GM12878 (cell line): Measurements from ENCODE around the gene SLC1A2. TPM values are rescaled to one million over a fixed set of nuclear protein-coding genes. Genes with fewer than 3 reads are reported as not detected.

Experiments
- BHLHE40 ChIP-seq, 2 experiments: fragments of 450-650 bp in 1 of 2; IDR thresholded peaks; 2 replicates each; pipeline ENCODE4 v1.6.1; 2011 to 2017; ENCODE audit warnings: low read depth in 2 of 2, borderline replicate concordance in 1 of 2, improper control_type of control experiment in 1 of 2, low read length in 1 of 2, mild to moderate bottlenecking in 1 of 2
- BMI1 ChIP-seq: fragments of 450-650 bp; IDR thresholded peaks from 2 replicates; pipeline ENCODE4 v1.6.1; 2016; ENCODE audit warnings: mild to moderate bottlenecking, moderate library complexity, borderline replicate concordance
- BRCA1 ChIP-seq: IDR thresholded peaks from 2 replicates; pipeline ENCODE4 v1.6.1; 2011; ENCODE audit warnings: low read depth, low read length, improper control_type of control experiment
- CEBPB ChIP-seq, 2 experiments: fragments of 150-350 bp in 1 of 2; IDR thresholded peaks; 2 replicates each; pipeline ENCODE4 v1.6.1; 2012 to 2014; ENCODE audit warnings: low read depth in 2 of 2, low read length in 2 of 2, borderline replicate concordance in 1 of 2, inconsistent platforms in 1 of 2
- ETV6 ChIP-seq, 2 experiments: fragments of 450-650 bp in 1 of 2; IDR thresholded peaks in 1 of 2; conservative IDR thresholded peaks in 1 of 2; 2 replicates each; pipeline ENCODE4 v1.6.1; 2014; ENCODE audit warnings: antibody characterized with exemption in 1 of 2, borderline replicate concordance in 1 of 2, low read depth in 1 of 2, mild to moderate bottlenecking in 1 of 2, moderate library complexity in 1 of 2
- FOXK2 ChIP-seq: fragments of 450-650 bp; IDR thresholded peaks from 2 replicates; pipeline ENCODE4 v1.6.1; 2017; ENCODE audit warnings: mild to moderate bottlenecking, moderate library complexity
- MEF2B ChIP-seq: fragments of 450-650 bp; IDR thresholded peaks from 2 replicates; pipeline ENCODE4 v1.6.1; 2018; ENCODE audit warnings: mild to moderate bottlenecking, moderate library complexity; ENCODE audit not compliant: partially characterized antibody, poor library complexity, severe bottlenecking
- MLLT1 ChIP-seq: fragments of 450-650 bp; IDR thresholded peaks from 2 replicates; pipeline ENCODE4 v1.6.1; 2016; ENCODE audit warnings: mild to moderate bottlenecking
- MTA2 ChIP-seq: fragments of 450-650 bp; IDR thresholded peaks from 2 replicates; pipeline ENCODE4 v1.6.1; 2016; ENCODE audit warnings: low read depth, mild to moderate bottlenecking, moderate library complexity
- NR2C1 ChIP-seq: fragments of 450-650 bp; IDR thresholded peaks from 2 replicates; pipeline ENCODE4 v1.6.1; 2017; ENCODE audit warnings: antibody characterized with exemption, mild to moderate bottlenecking, moderate library complexity
- PBX3 ChIP-seq: IDR thresholded peaks from 2 replicates; pipeline ENCODE4 v1.6.1; 2011; ENCODE audit warnings: mild to moderate bottlenecking, low read depth, low read length, moderate library complexity; ENCODE audit not compliant: insufficient replicate concordance
- PKNOX1 ChIP-seq: fragments of 450-650 bp; IDR thresholded peaks from 2 replicates; pipeline ENCODE4 v1.6.1; 2016; ENCODE audit warnings: mild to moderate bottlenecking
- POU2F2 ChIP-seq: IDR thresholded peaks from 3 replicates; pipeline ENCODE4 v1.6.1; 2011; ENCODE audit warnings: low read depth, mild to moderate bottlenecking, low read length, borderline replicate concordance
- SMAD5 ChIP-seq: IDR thresholded peaks from 2 replicates; pipeline ENCODE4 v1.6.1; 2016; ENCODE audit warnings: antibody characterized with exemption, low read depth
- ZBTB4 ChIP-seq: fragments of 450-650 bp; formaldehyde crosslinking; IDR thresholded peaks from 2 replicates; pipeline ENCODE4 v1.4.0; 2022; ENCODE audit warnings: mild to moderate bottlenecking, moderate library complexity
- polyA plus RNA-seq, 11 experiments: library from polyadenylated mRNA; depleted of rRNA in 4 of 11; unstranded in 6 of 11; stranded (reverse) in 5 of 11; fragments of >200 nt; fragmentation: Nextera tagmentation in 4 of 11; fragmentation: Illumina TruSeq in 1 of 11; extraction: Ambion mirVana in 4 of 11; extraction: Trizol in 1 of 11; gene quantifications; 1 replicate in 1 of 11; 2 replicates in 10 of 11; pipeline versions ENCODE4 v1.2.1 to v1.2.3, GENCODE V29; 2011 to 2016; ENCODE audit warnings: inconsistent platforms in 2 of 11, missing spikeins in 2 of 11, low read depth in 1 of 11
- total RNA-seq, 4 experiments: library from RNA; depleted of rRNA in 3 of 4; stranded (reverse); fragments of >200 nt in 3 of 4; fragmentation: Illumina TruSeq in 1 of 4; extraction: Trizol in 1 of 4; gene quantifications; 2 replicates each; pipeline versions ENCODE4 v1.2.1 to v1.2.3, GENCODE V29; 2013 to 2021
- TF ChIP-seq, protein P1 (sequence below): fragments of 450-650 bp; IDR thresholded peaks from 2 replicates; pipeline ENCODE4 v1.6.1; 2018; ENCODE audit warnings: mild to moderate bottlenecking, low read depth, moderate library complexity; ENCODE audit not compliant: partially characterized antibody
- TF ChIP-seq, protein P2 (sequence below): IDR thresholded peaks from 2 replicates; pipeline ENCODE4 v1.6.1; 2011; ENCODE audit warnings: low read depth, low read length, improper control_type of control experiment, borderline replicate concordance

SLC1A2 gene
- total and polyA plus RNA-seq, 10 of the 15 experiments (the other 5 are each of a cell fraction or from before 2014, with no cell fraction given) = 0.01 to 0.84 (median 0.22) TPM; not detected in 1

DNA sequence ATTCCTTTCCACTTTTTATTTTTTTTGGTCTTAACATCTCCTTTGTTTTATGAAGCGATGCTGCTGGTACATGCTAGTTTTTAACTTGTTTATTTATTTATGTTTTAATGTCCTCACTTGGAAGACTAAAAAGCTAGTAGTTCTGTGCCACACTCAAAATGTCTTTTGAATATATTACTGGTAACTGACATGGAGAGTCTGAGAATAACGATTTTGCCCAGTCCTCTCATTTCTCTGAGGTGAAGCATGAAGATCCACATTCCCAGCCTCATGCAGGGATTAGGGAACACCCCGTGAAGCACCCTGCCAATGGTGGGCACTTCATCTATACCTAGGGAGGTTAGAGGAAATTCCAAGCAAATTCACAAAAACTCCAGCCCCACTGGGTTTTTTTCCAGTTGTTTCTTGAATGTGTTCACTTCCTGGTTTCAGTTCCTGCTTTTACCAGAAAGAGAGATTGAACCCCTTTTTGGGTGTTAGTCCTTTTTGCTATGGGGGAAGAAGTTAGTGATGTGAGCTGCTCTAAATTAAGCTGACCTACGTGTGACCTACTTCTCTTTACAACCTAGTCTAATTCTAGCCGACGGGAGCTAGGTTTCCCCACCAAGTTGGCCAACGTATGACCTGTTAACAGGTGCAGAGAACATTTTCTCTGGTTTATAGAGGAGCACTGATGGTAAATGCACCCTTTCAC lies 106.1 kb downstream of the SLC1A2 start (continued):
- TF ChIP-seq, protein P1, sequence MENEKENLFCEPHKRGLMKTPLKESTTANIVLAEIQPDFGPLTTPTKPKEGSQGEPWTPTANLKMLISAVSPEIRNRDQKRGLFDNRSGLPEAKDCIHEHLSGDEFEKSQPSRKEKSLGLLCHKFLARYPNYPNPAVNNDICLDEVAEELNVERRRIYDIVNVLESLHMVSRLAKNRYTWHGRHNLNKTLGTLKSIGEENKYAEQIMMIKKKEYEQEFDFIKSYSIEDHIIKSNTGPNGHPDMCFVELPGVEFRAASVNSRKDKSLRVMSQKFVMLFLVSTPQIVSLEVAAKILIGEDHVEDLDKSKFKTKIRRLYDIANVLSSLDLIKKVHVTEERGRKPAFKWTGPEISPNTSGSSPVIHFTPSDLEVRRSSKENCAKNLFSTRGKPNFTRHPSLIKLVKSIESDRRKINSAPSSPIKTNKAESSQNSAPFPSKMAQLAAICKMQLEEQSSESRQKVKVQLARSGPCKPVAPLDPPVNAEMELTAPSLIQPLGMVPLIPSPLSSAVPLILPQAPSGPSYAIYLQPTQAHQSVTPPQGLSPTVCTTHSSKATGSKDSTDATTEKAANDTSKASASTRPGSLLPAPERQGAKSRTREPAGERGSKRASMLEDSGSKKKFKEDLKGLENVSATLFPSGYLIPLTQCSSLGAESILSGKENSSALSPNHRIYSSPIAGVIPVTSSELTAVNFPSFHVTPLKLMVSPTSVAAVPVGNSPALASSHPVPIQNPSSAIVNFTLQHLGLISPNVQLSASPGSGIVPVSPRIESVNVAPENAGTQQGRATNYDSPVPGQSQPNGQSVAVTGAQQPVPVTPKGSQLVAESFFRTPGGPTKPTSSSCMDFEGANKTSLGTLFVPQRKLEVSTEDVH = no peak
- TF ChIP-seq MLLT1 (no peak; the same call in 1 of the 2 replicates), BRCA1 (no peak), NR2C1 (no peak), MEF2B (peak; percentile 91), POU2F2 (no peak), CEBPB (IDR thresholded peaks at IDR 0.05; ENCODE audit: borderline replicate concordance in 1 of 2, low read depth in 2 of 2, low read length in 2 of 2) (peak in 1 of 2 experiments; percentile 87; a peak in 1 of 4 replicates), PKNOX1 (no peak), BMI1 (peak; percentile 26; the same call in 1 of the 2 replicates), FOXK2 (no peak), ETV6 (conservative IDR thresholded peaks at IDR 0.05 in 1 of 2, IDR thresholded peaks at IDR 0.05 in 1 of 2; ENCODE audit: borderline replicate concordance in 1 of 2, low read depth in 1 of 2) (peak in 1 of 2 experiments; percentile 91; a peak in 2 of 4 replicates), BHLHE40 (IDR thresholded peaks at IDR 0.05; ENCODE audit: borderline replicate concordance in 1 of 2, low read depth in 2 of 2, low read length in 1 of 2) (peak; percentile 46 to 61; a peak in 2 of 4 replicates), PBX3 (no peak), ZBTB4 (CRISPR knock-in tag) (no peak), SMAD5 (no peak), MTA2 (peak; percentile 87)
- TF ChIP-seq, protein P2, sequence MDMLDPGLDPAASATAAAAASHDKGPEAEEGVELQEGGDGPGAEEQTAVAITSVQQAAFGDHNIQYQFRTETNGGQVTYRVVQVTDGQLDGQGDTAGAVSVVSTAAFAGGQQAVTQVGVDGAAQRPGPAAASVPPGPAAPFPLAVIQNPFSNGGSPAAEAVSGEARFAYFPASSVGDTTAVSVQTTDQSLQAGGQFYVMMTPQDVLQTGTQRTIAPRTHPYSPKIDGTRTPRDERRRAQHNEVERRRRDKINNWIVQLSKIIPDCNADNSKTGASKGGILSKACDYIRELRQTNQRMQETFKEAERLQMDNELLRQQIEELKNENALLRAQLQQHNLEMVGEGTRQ = no peak
